ENCODE data around the gene DACT1.

DACT1 gene

GRCh38 chr14:58666737-58667136 lies 29.0 kb downstream of the DACT1 start:
- DNase-seq (ENCODE audit: low read depth in 2 of 2), result no peak

DNA sequence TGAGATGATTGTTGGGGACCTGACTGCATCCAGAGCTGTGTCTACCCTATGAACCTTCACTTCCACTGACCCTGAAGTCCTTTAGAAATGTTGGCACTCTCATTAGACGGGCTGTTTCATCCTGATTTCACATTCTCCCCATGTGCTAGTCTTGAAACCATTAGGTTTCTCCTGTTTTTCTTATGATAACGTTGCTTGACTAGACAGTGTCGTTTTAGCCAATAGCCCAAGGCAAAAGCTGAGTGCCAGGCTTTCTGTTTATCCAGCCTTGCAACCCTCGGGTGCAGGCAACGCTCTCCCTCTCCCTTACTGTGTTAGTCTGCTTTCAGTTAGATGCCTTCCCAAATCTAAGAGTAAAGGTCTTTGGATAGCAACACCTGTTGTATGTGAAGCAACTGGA lies 30.1 kb downstream of the DACT1 start:
- DNase-seq (ENCODE audit: low read depth in 2 of 2), result no peak

GRCh38 chr14:58668848-58669480 lies 31.2 kb downstream of the DACT1 start:
- DNase-seq (ENCODE audit: low read depth in 2 of 2), result no peak

DNA sequence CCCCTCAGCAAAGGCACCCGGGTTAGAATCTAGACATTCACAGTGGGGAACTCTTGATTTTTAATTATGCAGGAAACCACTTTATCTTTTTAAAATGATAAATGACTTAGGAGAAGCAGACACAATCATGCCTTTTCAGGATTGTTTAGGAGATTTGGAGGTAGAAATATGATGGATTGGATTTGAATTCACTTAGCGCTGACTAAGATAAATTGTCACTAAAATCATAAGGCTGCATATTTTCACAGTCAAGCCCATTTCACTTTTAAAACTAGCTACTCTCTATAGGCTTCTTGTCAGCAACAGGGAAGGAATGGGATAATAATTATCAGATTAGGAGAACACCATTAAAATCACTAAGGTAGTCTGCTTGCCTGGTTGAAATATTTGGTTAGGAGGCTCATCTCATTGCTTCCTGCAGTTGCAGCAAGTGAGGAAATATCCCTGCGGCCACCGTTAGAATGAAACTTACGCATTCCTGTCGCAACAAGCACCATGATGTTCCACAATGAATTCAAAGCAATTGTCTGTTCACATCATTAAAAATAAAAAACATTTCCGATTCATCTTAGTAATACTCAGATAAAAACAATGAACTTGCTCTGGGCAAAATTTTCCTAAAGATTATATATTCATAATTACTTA lies 31.9 kb downstream of the DACT1 start:
- DNase-seq (ENCODE audit: low read depth in 2 of 2), result no peak

GRCh38 chr14:58671024-58671423 lies 33.3 kb downstream of the DACT1 start:
- DNase-seq (ENCODE audit: low read depth in 2 of 2), result no peak

GRCh38 chr14:58671436-58671835 lies 33.7 kb downstream of the DACT1 start:
- DNase-seq (ENCODE audit: low read depth in 2 of 2), result no peak

GRCh38 chr14:58673722-58674121 lies 36.0 kb downstream of the DACT1 start:
- no peak for DNase-seq (ENCODE audit: low read depth in 2 of 2)

GRCh38 chr14:58677001-58677400 lies 39.2 kb downstream of the DACT1 start:
- DNase-seq (ENCODE audit: low read depth in 2 of 2), result no peak

DNA sequence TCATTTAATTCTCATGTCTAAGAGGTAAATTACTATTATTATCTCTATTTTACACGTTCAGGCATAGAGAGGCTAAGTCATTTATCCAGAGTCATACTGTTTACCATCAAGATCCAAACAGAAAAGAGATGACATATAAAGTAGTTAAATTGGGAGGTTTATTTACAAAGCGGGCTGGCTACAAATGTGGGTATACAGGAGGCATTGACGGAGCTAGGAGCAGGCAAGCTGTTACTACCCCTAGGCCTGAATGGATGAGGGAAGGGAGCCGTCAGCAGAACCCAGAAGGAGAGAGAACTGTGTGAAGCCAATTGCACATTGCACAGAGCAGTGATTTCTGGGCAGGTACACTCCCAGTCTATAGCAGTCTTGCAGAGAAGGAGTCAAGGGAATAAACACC lies 39.8 kb downstream of the DACT1 start:
- no peak for DNase-seq (ENCODE audit: low read depth in 2 of 2)

DNA sequence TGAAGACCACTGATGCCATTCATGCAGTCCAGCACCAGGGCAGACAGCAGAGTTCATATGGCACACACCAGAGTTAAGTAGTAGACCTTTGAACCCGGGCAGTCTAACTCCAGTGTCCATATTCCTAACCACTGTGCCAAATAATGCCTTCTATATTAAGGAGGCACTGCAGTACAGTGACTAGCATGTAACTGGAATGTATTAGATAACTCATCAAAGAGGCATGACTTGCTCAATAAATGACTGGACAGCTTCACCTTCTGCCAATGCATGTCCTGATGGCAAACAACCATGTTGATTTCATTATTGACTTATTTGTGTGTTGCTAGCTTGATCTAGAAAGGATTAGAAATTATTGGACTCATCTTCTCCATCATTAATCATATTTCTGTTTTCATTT lies 40.2 kb downstream of the DACT1 start:
- DNase-seq (ENCODE audit: low read depth in 2 of 2), result no peak

- DNase-seq (ENCODE audit: low read depth in 2 of 2), result no peak
These were observed 42.9 kb downstream of the DACT1 start for GRCh38 chr14:58680698-58681097.

DNA sequence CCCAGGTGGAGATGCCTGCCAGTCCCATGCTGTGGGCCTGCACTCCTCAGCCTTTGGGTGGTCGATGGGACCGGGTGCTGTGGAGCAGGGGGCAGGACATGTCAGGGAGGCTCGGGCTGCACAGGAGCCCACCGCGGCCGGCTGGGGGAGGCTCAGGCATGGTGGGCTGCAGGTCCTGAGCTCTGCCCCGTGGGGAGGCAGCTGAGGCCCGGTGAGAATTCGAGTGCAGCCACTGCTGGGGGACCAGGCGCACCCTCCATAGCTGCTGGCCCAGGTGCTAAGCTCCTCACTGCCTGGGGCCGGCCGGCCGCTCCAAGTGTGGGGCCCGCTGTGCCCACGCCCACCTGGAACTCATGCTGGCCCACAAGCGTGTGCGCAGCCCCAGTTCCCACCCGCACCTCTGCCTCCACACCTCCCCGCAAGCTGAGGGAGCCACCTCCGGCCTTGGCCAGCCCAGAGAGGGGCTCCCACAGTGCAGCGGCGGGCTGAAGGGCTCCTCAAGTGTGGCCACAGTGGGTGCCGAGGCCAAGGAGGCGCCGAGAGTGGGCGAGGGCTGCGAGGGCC lies 49.6 kb downstream of the DACT1 start:
- no peak for DNase-seq (ENCODE audit: low read depth in 2 of 2)

DNA sequence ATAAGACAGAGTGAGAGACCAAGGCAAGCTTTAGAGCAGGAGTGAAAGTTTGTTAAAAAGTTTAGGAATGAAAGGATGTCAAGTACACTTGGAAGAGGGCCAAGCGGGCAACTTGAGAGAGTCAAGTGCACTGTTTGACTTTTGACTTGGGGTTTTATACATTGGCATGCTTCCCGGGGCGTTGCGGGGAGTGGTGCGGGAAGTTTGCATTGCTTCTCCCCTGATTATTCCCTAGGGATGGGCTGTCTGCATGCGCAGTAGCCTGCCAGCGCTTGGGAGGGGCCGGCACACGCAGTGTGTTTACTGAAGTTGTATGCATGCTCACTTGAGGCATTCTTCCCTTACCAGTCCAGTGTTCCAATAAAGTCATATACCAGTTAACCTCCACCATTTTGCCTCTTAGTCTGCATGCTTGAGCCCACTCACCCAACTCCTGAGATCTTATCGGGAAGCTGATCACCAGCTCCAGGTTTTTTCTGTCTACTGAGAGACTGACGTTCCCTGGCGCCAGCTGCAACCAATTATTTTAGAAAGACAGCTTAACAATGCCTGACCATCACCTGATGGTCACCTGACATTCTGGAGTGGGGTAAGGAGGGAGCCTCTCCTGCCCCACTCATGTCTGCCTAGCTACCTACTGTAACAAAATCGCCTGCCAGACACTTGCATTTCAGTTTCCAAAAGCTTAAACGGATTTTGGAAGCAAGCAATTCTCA lies 53.2 kb downstream of the DACT1 start:
- no peak for DNase-seq (ENCODE audit: low read depth in 2 of 2)

DNA sequence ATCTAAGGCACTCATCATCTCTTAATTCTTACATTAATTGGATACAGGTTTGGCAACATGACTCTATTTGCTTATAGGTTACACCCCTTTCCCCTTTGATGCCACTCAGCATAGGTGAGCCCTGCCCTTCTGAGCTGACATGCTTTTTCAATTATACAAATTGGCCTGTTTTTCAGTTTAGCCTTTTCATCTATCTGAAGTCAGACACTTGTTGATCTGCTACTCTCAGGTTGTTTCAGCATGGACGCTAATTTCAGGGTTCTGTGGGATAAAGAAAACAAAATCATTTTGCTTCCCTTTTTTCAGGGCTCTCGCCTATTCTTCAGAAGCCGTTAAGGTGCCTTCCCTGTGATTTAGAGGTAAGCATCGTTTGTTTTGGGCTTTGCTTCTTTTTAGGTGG lies 55.3 kb downstream of the DACT1 start:
- DNase-seq (ENCODE audit: low read depth in 2 of 2), result no peak

GRCh38 chr14:58695514-58695913 lies 57.8 kb downstream of the DACT1 start:
- no peak for DNase-seq (ENCODE audit: low read depth in 2 of 2)

- DNase-seq (ENCODE audit: low read depth in 2 of 2), result no peak
These were observed 59.6 kb downstream of the DACT1 start for GRCh38 chr14:58697266-58697929.

Measured in fibroblast of skin of left biceps (primary cell).